NCI-H2029 (cell line): Measurements from ENCODE around the gene PARD6A.

Experiments used
- DNase-seq: peaks from one replicate; lab custom pipeline; 2025; lab: John Stamatoyannopoulos, UW

Gene PARD6A, protein sequence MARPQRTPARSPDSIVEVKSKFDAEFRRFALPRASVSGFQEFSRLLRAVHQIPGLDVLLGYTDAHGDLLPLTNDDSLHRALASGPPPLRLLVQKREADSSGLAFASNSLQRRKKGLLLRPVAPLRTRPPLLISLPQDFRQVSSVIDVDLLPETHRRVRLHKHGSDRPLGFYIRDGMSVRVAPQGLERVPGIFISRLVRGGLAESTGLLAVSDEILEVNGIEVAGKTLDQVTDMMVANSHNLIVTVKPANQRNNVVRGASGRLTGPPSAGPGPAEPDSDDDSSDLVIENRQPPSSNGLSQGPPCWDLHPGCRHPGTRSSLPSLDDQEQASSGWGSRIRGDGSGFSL

DNA sequence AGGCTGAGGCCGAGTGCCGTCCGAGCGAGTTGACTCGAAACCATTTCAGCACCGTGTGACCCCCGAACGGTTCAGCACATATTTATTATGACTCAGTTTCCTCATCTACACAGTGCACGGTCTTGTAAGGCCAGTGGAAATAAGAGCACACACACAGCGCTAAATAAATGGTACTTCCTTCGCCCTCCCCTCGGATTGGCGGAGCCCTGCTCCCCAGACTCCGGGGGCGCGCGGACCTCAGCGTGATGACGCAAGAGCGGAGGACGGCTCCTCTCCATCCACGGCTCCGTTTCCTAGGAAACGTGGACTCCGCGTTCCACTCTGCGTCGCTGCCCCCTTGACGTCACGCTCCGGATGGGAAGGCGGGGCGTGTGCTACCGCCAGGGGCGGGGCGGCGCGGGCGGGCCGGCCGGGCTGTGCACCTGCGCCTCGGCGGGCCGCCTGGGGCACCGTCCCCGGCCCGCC lies at the start of gene PARD6A:
Gene PARD6A (plus strand): TSS at position 397 of the 465 bp plus-strand sequence. CDS start 79 bp downstream, outside the sequence.
- DNase-seq, result peak; percentile 88

DNA sequence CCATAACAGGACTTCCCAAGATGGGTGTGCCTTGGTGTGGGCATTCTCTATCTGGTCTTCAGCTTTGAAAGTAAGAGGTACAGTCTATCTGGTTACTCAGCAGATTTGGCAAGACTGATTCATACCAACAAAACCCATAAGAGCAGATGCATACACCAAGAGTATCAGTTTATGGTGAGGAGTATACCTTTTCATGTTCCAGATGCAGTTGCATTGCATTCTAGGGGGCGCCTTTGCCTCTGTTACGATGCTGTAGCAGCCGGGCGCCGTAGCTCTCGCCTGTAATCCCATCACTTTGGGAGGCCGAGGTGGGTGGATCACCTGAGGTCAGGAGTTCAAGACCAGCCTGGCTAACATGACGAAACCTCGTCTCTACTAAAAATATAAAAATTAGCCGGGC lies 47.0 kb upstream of the PARD6A start:
- DNase-seq, result no peak

DNA sequence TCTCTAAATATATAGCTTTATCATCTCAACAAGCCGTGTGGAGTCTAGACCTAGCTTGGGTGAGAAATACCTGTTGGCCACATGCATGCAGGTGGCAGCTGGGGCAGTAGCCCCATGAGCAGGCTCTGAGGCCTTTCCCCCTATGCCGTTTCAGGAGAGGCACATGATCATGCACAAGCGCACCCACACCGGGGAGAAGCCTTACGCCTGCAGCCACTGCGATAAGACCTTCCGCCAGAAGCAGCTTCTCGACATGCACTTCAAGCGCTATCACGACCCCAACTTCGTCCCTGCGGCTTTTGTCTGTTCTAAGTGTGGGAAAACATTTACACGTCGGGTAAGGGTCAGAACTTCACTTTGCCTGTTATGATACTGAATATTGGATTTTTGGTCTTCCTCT lies 32.5 kb upstream of the PARD6A start:
- no peak for DNase-seq

DNA sequence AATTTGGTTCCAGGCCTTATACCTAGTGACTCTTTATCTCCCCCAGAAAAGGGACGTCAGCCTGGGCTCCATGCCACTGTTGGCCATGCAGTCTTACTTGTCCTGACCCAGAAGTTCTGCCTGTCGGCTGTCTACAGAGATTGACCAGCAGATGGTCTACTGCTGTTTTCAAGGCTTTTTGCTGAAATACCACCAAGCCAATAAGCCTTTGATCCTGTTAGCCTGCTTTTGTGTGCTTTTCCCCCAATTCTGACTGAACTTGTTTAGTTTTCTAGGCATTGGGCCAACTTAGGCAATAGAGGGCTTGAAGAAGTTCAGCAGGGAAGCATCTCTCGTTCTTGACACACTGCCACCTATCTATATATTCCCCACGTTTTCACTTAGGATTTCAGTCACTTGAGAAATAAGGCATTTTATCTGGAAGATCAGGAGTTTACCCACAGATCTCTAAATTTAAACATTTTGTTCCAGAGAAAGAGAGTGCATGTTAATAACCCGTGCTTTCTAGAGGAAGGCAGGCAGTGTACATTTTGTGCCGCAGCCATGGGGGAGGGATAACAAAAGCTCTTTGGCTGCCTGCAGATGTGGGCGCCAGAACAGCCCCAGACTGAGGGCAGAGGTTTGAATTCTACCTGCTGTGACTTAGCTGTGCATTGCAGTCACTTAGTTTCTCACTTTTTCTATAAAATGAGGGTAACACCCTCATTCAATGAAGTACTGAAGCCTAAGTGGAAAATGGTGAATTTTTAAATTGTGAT lies 28.2 kb upstream of the PARD6A start:
- no peak for DNase-seq

DNA sequence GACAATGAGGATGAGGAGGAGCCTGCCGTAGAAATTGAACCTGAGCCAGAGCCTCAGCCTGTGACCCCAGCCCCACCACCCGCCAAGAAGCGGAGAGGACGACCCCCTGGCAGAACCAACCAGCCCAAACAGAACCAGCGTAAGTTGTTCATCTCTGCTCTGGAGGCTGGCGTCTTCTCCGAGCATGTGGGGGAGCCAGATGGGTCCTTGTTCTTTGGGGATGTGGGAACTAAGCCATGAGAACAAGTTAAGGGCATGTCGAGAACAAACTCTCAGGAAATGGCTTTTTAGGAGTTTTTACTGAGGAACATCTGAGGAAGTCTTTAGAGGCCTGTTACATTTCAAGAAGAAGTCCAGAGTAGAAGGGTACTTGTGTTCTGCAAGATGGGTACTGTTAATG lies 24.0 kb upstream of the PARD6A start:
- DNase-seq, result no peak

DNA sequence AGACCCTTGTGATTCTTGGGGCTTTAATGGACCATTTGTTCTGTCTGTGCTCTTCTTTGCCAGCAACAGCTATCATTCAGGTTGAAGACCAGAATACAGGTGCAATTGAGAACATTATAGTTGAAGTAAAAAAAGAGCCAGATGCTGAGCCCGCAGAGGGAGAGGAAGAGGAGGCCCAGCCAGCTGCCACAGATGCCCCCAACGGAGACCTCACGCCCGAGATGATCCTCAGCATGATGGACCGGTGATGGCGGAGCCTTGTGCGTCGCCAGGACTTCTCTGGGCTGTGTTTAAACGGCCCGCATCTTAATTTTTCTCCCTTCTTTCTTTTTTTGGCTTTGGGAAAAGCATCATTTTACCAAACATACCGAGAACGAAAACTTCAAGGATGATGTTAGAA lies 23.1 kb upstream of the PARD6A start:
- no peak for DNase-seq

DNA sequence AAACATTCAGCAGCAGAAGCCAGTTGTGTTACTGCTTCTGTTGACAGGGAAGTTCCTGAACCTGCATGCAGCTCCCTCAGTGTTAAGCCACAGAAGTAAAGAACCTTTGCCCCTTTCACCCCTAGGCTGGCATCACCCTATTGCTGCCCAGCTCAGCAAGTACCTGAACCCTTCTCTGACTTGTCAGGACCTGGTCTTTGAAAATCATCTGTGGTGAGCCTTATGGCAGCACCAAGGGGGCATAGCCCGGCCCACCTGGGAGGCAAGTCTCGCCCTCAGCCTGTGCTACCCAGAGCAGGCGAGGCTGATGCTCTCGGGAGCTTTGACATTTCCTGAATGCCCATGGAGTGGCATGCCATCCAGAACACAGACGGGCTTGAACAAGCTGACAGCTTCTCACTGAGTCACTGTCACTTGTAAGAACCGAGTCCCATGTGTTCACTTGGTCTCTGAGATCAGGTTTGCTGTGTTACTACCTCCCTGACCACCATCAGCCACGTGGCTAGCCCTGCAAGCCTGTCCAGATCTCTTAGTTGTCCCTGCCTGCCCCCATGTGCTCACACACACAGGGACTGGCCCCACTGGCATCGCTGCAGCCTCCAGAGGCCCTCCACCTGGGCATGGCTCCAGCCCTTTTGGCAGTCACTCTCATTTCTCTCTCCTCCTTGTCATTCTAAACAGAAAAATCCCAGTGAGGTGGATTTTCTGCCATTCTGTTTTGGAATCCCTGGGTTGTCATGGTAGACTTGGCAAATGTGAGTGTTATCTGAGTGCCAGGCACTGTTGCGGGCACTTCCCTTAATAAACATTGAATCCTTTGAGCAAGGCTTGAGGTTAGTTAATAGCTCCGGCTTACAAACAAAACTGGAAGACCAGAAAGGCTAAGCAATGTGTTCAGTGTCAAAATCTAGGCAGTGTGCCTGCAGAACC lies 18.7 kb upstream of the PARD6A start:
- peak; percentile 63 for DNase-seq

DNA sequence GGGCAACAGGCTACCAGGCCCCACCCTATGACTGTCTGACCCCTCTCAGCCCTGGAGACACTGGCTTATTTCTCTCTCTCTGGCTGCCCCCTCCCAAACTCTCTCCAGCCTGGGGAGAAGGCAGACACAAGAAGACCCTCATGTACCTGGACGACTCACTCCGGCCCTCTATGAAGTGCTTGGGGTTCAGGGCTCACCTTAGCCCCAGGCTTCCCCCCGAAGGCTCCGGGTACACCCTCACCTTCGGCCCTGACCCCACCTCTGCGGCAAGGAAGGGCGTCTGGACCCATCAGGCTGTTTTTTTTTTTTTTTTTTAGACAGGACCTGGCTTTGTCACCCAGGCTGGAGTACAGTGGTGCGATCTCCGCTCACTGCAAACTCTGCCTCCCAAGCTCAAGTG lies 16.7 kb upstream of the PARD6A start:
- no peak for DNase-seq

DNA sequence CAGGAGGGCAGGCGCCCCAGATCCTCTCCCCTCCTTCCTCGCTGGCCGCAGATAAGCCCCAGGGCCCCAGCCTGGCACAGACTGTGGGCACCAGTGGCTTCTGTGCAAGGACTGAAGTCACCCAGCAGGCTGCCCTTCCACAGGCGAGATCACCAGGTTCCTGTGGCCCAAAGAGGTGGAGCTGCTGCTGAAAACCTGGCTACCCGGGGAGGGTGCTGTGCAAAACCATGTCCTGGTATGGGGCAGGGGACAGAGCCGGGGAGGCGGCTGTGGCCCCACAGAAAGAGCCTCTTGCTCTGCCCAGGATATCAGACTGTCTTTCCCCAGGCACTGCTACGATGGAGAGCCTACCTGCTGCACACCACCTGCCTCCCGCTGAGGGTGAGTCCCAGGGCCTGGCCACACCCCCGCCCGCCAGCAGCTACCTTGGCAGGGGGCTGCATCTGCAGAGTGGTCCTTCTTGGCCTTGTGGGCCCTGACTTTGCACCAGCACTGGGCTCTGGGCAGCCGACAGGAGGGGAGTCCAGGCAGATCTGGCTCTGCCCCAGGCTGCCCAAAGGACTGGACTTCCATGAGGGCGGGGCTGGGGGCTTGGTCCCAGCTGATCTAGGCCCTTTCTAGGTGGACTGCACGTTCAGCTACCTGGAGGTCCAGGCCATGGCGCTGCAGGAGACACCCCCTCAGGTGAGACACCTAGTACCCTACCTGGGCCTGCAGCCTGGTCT lies 15.2 kb upstream of the PARD6A start:
- no peak for DNase-seq

DNA sequence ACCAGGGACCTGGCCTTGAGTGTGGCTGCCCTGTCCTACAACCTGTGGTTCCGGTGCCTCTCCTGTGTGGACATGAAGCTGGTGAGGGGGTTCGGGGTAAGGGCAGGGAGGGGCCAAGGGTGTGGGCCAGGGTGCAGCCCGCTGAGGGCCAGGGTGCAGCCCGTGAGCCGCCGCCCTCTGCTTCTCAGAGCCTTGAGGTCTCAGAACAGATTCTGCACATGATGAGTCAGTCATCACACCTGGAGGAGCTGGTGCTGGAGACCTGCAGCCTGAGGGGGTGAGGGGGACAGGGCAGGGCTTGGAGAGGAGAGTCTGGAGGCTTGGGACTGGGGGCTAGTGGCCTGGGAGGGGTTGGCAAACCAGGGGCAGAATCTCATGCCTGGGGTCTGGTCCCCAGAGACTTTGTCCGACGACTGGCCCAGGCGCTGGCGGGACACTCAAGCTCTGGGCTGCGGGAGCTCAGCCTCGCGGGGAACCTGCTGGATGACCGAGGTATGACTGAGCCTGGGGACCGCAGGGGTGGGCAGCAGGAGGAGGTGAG lies 13.6 kb upstream of the PARD6A start:
- DNase-seq, result no peak

DNA sequence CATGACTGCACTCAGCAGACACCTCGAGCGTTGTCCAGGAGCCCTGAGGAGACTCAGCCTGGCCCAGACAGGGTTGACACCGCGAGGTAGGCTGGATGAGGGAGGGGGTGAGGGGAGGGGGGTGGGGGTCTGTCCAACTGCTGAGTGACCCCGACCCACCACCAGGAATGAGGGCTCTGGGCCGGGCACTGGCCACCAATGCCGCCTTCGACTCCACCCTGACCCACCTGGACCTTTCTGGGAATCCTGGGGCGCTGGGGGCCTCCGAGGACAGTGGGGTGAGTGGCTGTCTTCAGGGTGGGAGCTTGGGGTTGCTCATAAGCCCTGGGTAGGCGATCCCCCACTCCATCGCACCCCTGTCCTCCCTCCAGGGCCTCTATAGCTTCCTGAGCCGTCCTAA lies 13.1 kb upstream of the PARD6A start:
- no peak for DNase-seq

DNA sequence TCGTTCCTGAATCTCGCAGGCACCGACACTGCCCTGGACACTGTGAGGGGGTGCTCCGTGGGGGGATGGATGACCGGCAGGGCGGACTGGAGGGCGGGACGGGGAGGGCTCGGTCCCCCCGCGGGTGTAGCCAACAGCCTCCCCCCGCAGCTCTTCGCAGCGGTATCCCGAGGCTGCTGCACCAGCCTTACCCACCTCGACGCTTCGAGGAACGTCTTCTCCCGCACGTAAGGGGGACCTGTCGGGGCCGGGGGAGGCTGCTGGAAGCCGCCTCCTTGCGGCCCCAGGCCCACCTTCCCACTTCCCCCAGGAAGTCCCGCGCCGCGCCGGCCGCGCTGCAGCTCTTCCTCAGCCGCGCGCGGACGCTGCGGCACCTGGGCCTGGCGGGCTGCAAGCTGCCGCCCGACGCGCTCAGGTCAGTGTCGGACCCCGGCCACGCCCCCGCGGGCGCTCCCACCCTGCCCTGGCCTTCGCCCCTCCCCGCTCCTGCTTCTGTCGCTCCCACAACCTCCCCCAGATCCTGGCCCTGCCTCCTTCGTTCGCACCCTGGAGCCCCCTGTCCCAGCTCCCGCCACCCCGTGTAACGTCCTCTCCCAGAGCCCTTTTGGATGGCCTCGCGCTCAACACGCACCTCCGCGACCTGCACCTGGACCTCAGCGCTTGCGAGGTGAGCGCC lies 12.5 kb upstream of the PARD6A start:
- DNase-seq, result no peak

DNA sequence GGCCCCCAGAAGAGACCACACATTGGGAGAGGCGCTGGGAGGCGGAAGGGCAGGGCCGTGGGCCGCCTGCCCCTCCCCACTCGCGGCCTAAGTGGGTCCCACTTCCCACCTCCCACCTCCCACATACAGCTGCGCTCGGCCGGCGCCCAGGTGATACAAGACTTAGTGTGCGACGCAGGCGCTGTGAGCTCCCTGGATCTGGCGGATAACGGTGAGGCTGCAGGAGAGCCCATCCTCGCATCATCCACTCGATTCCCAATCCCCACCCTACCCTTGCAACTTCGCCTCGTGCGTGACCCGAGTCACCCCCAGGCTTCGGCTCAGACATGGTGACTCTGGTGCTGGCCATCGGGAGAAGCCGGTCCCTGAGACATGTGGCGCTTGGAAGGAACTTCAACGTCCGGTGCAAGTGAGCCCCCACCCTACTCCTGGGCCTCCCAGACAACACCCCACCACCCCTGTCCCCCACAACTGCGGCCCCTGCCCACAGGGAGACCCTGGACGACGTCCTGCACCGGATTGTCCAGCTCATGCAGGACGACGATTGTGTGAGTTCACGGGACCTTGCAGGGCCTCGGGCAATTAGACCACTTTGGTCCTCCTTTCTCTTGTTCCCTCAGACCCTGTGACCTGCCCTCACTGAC lies 11.9 kb upstream of the PARD6A start:
- DNase-seq, result no peak

DNA sequence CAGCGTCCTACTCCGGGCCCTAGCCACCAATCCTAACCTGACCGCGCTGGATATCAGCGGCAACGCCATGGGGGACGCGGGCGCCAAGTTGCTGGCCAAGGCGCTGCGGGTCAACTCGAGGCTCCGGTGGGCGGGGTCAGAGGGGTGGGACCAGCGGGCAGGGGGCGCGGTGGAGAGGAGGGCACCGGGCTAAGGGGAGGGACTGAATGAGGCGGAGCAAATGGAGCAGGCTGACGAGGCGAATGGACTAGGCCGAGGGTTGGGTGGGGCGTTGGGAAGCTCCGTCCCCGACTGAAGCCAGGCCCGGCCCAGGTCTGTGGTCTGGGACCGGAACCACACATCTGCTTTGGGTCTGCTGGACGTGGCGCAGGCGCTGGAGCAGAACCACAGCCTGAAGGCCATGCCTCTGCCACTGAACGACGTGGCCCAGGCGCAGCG lies 11.2 kb upstream of the PARD6A start:
- no peak for DNase-seq

DNA sequence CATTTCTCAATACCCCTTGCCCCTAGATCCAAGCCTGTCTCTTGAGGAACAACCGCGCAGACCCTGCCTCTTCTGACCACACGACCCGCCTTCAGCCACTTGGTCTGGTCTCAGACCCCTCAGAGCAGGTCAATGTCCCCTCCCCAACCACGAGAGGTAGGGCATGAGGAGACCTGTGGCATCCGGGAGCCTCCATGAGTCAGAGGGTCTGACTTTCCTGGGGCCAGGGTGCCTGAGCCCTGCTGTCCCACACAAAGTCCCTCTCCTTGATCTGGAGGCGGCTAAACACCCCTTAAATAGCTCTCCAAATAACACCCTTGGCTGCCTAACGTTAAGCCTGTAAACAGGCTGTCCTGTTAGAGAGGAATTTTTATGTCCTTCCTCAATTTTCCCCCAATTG lies 10.7 kb upstream of the PARD6A start:
- DNase-seq, result no peak

DNA sequence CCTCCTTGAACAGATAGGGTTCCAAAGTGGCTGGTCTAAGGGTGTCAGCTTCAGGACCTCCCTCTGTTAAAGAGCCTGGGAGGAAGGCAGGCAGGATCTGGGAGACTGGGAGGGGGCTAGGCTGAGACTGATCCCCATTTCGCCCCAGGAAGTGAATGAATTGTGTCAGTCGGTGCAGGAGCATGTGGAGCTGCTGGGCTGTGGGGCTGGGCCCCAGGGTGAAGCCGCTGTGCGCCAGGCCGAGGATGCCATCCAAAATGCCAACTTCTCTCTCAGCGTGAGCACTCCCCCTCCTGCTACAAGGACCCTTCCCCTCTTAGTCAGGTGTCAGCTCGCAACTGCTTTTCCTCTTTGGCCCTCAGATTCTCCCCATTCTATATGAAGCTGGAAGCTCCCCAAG lies 9.7 kb upstream of the PARD6A start:
- no peak for DNase-seq

DNA sequence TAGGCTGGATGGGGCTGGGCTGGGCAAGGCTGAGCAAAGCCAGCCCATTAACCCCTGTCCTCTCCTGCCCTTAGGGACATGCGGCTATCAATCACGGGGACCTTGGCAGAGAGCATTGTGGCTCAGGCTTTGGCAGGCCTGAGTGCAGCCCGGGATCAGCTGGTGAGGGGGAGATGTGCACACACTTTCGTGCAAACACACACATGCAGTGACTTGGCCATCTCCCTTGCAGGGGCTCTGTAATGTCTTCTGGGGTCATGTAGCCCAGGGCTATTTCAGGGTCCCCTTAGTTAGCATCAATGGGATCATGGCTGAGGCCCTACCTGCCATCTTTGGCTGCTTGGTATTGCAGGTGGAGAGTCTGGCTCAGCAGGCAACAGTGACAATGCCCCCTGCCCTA lies 8.9 kb upstream of the PARD6A start:
- DNase-seq, result no peak

DNA sequence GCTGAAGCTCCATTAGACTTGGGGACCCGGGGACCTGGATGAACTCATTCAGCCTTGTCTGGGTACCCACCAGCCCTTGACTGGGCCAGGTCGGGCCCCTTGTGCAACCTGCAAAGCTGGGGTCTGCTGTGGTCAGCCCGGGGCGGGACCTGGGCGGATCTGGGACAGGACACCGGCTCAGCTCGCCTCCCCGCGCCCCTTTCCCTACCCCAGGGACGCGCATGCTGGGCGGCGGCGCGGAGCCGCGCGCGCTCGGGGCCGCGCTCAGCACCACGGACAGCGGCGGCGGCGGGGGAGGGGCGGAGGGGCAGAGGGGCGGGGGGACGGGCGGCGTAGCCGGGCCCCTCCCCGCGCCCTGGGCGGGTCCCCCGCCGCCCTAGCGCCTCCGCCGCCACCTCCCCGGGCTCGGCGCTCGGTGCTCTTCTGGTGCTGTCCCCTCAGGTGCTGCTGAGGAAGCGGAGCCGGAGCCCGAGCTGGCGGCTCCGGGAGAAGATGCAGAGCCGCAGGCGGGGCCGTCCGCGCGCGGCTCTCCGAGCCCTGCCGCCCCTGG lies 8.1 kb upstream of the PARD6A start:
- DNase-seq, result no peak

DNA sequence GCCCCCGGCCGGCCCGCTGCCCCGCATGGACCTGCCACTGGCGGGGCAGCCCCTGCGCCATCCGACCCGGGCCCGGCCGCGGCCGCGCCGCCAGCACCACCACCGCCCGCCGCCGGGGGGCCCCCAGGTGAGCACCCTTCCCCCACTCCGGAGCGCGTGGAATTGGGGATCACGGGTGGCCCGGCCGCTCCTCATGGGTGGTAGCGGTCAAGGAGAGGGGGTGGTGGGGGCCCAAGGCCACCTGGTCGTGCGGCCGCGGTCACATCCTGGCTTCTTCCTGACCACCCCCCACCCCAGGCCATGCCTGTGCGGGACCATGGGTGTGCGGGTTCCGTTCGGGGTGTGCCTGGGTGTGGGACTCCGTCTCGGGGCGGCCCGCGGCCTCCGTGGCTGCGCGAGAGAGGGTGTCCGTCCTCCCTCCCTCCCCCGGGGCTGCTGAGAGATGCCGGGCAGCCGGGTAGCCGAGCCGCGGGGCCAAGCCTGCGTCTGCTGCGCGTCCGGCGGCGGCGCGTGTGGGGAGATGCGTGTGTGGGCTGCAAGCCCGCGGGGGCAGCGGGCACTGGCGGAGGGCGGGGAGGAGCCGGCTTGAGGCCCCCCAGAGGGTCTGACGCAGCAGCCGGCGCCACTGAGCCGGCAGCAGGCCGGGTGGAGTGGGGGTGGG lies 7.5 kb upstream of the PARD6A start:
- no peak for DNase-seq
